ENCODE results near the gene AKAP6. TPM values are rescaled to one million over a fixed set of nuclear protein-coding genes. Genes with fewer than 3 reads are reported as not detected.
A peak's percentile ranks its signal among the peaks of the same experiment; 100 is the strongest.
"Not testable (repeated sequence)": the region's sequence is repeated elsewhere in the genome, so short reads cannot be mapped to it uniquely, and the experiment has no call there.

AKAP6 gene
- total RNA-seq, 1 donor from 2014 or later: 130 TPM

GRCh38 chr14:32738206-32738871 is 409.2 kb downstream of the AKAP6 start:
- DNase-seq (ENCODE audit: low read depth): no peak

- no peak for DNase-seq (ENCODE audit: low read depth)
These were observed 415.8 kb downstream of the AKAP6 start for GRCh38 chr14:32744811-32745445.

GRCh38 chr14:32754209-32754608 is 425.1 kb downstream of the AKAP6 start:
- DNase-seq (ENCODE audit: low read depth): no peak

- no peak for DNase-seq (ENCODE audit: low read depth)
These were observed 427.1 kb downstream of the AKAP6 start for GRCh38 chr14:32756173-32756572.

- no peak for DNase-seq (ENCODE audit: low read depth)
These were observed 427.7 kb downstream of the AKAP6 start for GRCh38 chr14:32756775-32757174.

GRCh38 chr14:32757568-32757967 is 428.5 kb downstream of the AKAP6 start:
- DNase-seq (ENCODE audit: low read depth): peak; percentile 18

GRCh38 chr14:32761381-32761968 is 432.4 kb downstream of the AKAP6 start:
- DNase-seq (ENCODE audit: low read depth): no peak

- DNase-seq (ENCODE audit: low read depth): peak; percentile 4
These were observed 433.8 kb downstream of the AKAP6 start for GRCh38 chr14:32762886-32763285.

GRCh38 chr14:32763673-32764072 is 434.6 kb downstream of the AKAP6 start:
- no peak for DNase-seq (ENCODE audit: low read depth)

- DNase-seq (ENCODE audit: low read depth): no peak
These were observed 435.0 kb downstream of the AKAP6 start for GRCh38 chr14:32764131-32764530.

- DNase-seq (ENCODE audit: low read depth): no peak
These were observed 441.3 kb downstream of the AKAP6 start for GRCh38 chr14:32770422-32770821.

GRCh38 chr14:32774214-32774613 is 445.1 kb downstream of the AKAP6 start:
- DNase-seq (ENCODE audit: low read depth): no peak

- DNase-seq (ENCODE audit: low read depth): no peak
These were observed 450.7 kb downstream of the AKAP6 start for GRCh38 chr14:32779840-32780239.

- no peak for DNase-seq (ENCODE audit: low read depth)
These were observed 455.3 kb downstream of the AKAP6 start for GRCh38 chr14:32784405-32784804.

- no peak for DNase-seq (ENCODE audit: low read depth)
These were observed 456.5 kb downstream of the AKAP6 start for GRCh38 chr14:32785585-32785984.

- no peak for DNase-seq (ENCODE audit: low read depth)
These were observed 457.8 kb downstream of the AKAP6 start for GRCh38 chr14:32786886-32787285.

- DNase-seq (ENCODE audit: low read depth): not testable (repeated sequence)
These were observed 463.9 kb downstream of the AKAP6 start for GRCh38 chr14:32793033-32793432.

GRCh38 chr14:32800320-32800719 is 471.2 kb downstream of the AKAP6 start:
- no peak for DNase-seq (ENCODE audit: low read depth)

GRCh38 chr14:32802295-32802694 is 473.2 kb downstream of the AKAP6 start:
- DNase-seq (ENCODE audit: low read depth): no peak

- no peak for DNase-seq (ENCODE audit: low read depth)
These were observed 476.9 kb downstream of the AKAP6 start for GRCh38 chr14:32805979-32806378.

GRCh38 chr14:32808644-32809043 is 479.5 kb downstream of the AKAP6 start:
- peak; percentile 36 for DNase-seq (ENCODE audit: low read depth)

- no peak for DNase-seq (ENCODE audit: low read depth)
These were observed 480.2 kb downstream of the AKAP6 start for GRCh38 chr14:32809255-32809654.

GRCh38 chr14:32813401-32813800 is 484.3 kb downstream of the AKAP6 start:
- DNase-seq (ENCODE audit: low read depth): no peak
